ENCODE results near the gene TBC1D22A.
"Not testable (repeated sequence)": the region's sequence is repeated elsewhere in the genome, so short reads cannot be mapped to it uniquely, and the experiment has no call there.

The TBC1D22A gene

DNA sequence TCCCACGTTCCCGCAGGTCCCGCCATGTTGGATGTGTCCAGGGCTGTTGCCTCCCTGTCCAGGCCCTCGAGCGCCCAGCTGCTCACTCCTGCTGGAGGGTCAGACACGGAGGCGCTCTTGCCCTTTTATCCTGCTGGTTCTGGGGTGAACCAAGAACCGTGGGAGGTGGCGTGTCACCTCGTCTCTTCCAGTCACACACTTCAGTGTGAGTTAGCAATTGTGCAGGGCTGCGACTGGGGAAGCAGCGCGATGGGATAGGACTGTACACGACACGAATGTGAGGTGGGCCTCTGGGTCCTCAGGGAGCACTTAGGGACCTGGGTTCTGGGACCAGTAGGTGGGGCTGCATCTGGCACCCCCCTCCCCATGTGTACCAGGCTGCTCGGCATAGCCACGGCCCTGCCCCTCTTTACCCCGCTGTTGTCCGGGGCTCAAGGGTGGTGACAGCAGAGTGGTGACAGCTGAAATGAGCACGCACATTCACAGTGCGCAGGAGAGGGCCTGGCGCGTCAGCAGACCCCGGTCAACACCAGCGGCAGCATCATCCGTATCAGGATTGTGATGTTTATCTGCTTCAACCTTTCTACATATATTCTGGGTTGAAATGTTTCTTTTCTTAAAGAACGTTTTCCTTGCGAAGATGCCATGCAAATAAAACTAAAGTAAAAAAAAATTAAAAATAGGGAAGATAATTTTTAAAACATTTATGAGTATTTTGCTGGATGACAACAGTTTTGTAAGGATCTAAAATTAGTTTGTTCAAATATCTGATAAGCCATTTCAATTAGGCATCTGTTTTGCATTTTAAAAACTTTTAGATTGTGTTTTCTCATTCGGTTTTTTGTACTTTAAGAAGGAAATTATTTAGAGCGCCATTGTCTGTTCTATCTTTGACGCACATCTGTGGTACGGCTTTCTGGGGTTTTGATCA lies 210.7 kb downstream of the TBC1D22A start:
- DNase-seq (ENCODE audit: low spot score): no peak

DNA sequence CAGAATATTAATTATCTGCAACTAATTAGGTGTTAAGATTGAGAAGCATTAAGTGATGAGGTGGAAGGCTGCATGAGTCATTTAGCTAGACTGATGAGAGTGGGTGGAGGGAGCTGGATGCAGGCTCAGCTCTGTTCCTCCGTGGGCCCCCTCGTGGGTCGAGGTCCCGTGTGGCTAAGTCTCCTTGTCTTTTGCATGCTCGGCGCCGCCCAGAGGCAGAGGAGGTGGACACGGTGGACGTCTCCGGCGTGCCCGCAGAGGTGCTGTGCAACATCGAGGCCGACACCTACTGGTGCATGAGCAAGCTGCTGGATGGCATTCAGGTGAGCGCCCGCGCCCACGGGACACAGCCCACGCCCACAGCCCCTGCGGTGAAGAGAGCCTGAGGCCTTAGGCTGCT lies 211.6 kb downstream of the TBC1D22A start:
- no peak for DNase-seq (ENCODE audit: low spot score)

DNA sequence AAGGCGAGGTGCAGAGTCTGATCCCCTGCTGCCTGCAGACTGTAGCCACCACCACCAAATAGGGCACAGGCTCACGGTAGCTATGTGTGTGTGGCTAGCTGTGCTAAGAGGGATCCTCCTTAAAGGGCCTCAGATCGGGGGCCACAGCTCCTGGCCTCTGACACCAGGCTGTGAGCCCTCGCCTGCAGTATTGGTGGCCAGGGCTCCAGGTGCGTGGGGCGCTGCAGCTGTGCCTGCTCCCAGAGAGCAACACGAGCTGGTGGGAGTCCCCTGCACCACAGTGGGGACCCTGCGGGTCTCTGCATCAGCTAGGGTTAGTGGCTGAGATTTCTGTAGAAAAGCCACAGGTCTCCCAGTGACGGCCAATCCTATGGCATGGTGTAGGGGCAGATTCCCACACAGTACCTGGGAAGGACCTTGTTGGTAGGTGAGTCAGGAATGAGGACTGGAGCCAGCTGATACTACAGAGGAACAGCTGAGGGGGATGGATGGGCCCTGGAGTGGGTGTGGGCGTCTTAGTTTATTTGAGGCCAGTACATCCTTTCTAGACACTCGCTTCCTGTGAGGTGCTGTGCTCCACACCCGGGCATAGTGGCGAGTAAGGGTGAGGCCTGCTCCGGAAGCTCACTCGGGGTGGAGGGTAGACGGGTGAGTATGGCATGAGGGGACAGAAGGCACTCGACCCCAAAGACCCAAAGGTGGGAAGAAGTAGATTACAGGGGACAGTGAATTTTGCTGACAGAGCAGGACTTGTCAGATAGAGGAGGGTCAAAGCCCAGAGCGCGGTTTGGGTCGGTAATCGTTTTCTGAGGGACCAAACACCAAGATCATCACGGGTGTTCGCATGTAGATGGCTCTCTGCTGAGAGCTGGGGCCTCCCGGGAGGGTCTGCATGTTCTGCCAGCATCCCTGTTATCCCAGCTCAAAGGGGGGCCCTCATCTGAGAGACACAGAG lies 212.5 kb downstream of the TBC1D22A start:
- no peak for DNase-seq (ENCODE audit: low spot score)

DNA sequence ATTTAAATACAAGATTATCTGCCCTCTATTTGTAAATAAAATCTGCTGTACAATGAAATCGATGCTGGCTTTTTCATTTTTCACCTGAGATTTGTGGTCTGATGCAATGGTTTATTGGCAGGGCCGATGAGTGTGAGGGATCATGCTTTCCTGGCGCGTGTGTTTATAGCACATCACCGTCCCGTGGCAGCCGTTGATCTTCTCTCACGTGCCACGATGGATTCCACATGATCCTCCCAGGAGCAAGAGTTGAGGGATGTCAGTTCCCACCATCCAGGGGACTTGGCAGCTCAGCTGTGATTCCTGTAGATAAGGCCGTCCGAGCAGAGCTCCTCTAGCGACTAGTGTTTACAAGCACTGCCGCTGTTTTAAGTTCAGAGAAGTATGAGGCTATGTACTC lies 213.7 kb downstream of the TBC1D22A start:
- no peak for DNase-seq (ENCODE audit: low spot score)

DNA sequence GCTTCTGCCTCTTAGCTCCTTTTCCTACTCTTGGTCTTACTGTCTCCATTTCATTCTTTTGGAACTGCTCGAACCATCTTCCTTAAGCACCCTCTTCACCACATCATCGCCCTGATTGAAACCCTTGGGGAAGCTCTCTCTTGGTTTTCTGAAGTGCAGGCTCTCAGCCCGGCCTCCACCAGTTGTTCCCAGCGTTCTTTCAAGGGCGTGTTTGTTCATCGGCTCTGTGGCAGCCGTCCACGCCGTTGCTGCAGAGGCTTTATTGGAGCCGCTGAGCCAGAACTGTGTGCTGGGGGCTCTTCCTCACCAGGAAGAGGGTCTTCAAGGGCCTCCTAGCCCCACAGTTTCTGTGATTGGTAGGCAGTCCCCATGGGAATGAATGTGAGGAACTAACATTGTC lies 214.1 kb downstream of the TBC1D22A start:
- no peak for DNase-seq (ENCODE audit: low spot score)

DNA sequence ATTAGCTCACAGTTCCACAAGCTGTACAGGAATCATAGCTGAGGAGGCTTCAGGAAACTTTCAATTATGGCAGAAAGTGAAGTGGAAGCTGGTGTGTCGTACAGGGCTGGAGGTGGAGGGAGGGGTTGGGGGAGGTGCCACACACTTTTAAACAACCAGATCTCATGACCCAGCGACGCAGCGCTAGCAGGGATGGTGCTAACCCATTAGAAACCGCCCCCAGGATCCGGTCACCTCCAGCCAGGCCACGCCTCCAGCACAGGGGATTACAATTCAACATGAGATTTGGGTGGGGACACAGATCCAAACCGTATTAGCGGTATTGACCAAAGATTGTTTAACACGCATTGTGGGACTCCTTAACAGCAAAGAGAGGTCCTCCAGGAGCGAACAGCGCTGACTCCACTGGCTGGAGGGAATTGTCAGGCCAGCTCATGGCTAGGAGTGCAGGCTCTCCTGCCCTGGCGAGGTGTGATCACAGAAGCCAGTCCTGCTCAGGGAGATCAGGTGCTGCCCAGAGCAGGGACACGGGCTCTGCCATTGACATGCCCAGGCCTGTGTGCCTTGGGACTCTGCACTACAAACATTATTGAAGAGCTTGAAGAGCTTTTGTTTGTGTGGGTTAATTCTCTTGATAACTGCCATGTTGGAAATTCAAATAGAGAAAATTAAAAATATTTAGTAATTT lies 215.3 kb downstream of the TBC1D22A start:
- DNase-seq (ENCODE audit: low spot score): no peak

DNA sequence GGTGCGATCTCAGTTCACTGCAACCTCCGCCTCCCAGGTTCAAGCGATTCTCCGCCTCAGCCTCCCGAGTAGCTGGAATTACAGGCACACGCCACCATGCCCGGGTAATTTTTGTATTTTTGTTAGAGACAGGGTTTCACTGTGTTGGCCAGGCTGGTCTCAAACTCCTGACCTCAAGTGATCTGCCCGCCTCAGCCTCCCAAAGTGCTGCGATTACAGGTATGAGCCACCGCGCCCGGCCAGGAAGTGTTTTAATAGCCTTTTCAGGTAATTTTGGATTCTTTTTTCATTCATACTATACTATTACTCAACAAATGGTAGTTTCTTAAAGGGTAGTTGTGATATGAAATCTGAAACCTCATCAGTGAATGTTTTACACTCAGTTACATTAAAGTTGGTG lies 216.2 kb downstream of the TBC1D22A start:
- DNase-seq (ENCODE audit: low spot score): not testable (repeated sequence)

DNA sequence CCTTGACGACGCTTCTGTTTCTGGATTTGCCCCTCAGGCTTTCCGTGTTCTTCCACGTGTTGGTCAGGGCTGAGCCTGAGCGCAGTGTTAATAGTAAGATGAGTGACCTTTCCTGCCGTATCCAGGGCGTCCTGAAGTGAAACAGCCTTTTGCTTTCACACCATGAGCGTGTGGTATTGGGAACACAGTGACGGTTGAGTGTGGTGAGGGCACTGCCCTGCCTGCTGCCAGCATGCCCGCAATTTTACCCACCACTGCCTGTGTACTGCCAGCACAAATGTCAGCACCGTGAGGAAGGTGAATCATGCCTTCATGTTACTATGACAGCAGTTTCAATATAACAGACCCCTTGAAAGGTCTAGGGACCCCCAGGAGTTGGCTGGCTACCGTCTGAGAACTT lies 217.1 kb downstream of the TBC1D22A start:
- no peak for DNase-seq (ENCODE audit: low spot score)

DNA sequence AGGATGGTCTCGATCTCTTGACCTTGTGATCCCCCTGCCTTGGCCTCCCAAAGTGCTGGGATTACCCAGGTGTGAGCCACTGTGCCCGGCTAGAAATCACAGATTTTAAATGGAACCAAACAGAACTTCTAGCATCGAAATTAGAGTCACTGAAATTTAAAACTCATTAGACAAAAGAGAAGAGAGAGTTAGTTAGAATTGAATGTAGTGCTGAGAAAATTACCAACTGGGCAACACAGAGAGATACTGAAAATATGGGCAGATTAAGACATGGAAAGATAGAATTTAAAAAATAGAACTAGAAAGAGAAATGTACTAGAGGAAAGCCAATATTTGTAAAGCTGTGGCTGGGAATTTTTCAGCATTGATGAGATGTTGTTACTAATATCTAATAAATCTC lies 217.9 kb downstream of the TBC1D22A start:
- no peak for DNase-seq (ENCODE audit: low spot score)

DNA sequence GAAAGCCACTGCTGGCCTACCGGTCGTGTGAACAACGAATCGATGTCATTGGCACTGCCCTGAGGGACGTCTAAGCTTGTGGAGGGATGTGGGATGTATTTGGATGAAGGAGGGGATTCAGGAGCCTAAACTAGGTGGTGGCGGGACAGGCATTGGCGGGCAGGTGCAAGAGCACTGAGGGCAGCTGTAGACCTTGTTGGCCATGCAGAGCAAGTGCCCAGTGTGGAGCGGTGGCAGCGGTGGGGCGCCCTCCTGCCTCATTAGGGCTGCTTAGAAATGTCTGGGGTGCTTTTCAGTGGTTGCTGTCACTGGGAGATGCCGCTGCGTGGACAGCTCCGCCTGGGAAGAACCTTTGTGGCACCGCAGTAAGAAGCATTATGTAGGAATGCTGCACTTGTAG lies 220.2 kb downstream of the TBC1D22A start:
- DNase-seq (ENCODE audit: low spot score): no peak

DNA sequence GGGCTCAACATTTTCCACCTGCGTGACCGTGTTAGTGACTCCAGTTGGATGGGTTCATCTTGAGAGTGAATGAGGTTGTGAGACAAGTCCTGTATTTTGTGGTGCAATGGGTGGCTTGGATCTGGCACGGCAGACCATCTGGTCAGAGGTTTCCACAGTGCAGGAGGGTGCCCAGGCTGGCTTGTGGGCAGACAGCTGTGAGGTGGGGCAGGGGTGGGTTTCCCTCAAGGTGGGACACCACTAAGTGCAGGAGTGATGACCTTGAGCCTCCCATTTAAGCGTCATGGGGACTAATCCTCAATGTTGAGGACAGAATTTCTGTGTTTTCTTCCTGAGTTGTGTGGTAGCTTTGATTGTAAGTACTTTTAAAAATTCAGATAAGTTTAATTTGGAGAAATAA lies 220.6 kb downstream of the TBC1D22A start:
- no peak for DNase-seq (ENCODE audit: low spot score)

DNA sequence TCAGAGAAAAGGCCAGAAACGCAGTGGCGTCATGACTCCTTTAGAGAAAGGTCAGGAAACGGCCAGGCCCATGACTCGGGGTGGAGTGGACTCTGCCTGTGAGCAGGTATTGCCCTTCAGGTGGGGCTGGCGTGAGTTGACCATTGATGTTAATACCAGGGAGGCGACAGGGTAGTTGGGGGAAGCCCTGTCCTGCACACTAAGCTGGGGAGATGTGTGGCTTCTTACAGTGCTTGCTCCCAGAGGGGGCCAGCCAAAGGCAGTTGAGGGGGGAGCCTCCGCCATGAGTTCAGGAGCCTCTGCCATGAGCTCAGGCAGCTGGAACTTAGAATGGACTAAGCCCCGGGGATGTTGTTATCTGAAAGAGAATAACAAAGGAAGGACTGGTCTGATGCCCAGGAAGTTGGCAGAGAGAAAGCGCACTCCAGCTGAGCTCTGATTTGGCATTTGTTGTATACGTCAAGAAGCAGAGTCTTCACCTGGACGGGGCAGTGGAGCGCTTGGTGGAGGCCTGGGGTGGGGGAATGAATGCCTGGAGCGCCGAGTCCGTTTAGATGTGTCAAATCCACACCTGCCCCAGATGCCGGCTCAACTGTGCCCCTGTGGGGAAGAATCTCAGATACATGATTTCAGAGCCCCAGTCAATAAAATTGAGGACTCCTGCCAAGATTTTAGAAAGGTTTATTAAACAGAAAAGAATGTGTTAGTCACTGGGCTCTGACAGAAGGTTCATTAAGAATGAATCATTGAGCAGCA lies 222.5 kb downstream of the TBC1D22A start:
- DNase-seq (ENCODE audit: low spot score): no peak

DNA sequence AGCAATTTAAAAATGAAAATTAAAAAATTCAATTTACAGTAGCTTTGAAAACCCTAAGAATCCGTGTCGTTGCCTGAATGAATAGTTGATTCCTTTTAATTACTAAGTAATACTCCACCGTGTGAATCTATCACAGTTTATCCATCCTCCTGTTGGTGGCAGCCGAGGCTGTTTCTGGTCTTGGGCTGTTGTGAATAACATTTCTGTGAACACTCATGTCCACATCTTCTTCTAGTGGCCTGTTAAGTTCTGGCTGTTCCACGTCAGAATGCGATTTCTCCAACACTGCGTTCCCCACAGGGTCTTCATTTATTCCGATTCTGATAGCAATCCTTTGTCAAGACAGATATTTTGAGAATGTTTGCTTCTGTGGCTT lies 223.0 kb downstream of the TBC1D22A start:
- no peak for DNase-seq (ENCODE audit: low spot score)

DNA sequence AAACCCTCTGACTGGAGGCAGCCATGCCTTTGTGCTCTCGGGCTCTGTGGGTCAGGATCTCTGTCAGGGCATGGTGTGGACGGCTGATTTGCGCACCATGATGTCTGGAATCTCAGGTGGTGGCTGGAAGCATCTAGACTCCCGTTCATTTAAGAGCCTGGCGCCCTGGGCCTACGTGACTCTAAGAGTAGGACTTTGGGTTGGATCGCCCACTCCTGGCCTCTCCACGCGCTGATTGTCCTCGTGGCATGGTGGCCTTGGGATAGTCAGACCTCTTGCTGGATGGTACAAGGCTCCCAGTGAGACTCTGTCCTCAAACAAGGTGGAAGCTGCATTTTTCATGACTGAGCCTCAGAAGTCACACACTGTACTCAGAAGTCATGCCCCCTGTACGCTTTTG lies 224.3 kb downstream of the TBC1D22A start:
- no peak for DNase-seq (ENCODE audit: low spot score)

DNA sequence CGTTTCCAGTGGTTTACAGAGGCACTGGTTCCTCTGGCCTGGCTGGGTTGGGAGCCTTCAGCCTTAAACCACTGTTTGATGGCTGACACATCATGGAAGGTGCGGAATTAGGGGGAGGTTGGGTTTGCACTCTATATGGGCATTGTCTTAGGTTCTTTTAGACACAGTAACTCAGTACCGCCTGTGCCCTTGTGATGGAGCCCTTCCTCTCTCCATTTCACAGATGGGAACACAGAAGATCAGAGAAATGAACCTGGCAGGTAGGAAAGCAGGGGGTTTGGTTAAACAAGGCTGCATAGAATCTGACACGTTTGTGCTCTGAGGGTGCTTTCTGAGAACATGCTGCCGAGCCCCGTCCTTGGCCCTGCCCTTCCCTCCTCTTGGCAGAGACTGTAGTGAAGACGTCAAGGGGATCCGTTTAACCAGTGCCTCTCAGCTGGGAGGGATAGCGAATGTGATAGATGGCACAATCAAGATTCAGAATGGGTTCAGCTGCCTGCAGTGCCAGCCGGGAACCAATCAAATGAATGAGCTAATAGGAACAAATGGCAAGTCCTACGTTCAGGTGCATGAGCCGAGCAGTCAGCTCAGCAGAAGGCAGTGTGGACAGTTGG lies 228.6 kb downstream of the TBC1D22A start:
- DNase-seq (ENCODE audit: low spot score): no peak

DNA sequence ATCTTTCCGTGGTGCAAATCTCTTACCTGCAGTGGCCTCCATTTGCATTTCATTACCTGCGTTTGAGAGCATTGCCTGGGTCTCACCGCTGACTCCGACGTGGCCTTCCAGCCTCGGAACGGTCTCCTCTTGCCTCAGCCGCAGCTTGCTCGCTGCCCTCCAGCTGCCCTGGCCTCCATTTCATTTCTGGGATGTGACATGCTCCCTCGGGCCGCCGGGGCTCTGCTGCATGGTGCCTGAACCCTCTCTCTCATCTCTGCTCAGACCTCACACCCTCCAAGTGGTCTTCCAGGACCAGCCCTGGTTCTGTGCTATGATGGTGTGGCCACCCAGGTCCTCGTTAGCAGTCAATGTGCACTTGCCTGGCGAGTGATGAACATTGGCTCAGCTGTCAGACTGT lies 229.2 kb downstream of the TBC1D22A start:
- DNase-seq (ENCODE audit: low spot score): no peak

DNA sequence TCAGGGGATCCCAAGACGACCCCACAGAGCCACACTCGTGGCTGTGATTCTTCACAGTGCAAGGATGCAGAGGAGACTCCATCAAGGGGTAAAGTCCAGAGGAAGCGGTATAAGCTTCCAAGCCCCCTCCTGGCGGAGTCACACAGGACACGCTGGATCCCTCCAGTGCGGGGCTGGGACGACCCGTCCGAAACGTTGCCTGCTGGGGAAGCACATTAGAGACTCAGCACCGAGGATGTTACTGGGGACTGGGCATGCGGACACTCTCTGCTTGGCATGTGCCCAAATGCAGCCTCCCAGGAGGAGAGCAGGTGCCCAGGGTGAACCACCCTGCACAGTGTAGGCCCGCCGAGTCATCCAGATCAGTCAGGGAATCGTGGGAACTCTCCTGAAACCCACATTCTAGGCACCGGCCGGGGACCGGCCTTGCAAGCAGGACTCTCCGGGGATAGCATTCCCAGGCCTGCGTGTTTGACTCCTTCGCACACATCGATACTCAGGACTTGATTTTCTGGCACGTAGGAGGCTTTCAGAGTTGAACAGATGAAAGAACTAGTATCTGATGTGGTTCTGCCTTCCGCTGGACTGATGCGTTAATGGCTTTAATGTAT lies 229.8 kb downstream of the TBC1D22A start:
- DNase-seq (ENCODE audit: low spot score): no peak

DNA sequence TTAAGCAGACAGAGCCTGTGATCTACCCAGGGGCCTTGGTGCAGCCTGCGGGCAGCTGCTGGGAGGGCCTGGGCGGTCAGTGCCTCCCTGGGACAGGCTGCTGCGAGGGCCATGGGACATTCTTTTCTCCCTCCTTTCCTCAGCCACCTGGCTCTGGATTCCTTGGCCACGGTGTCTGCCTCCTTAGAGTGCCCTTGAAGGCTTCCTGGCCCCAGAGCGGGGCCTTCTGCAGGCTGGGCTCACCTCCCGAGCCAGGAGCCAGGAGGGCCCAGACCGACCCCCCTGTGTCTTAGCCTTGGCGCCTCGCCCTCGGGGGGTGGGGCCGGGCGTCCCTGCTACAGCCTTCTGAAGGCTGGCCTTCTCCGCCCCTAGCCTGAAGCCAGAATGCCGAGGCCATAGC lies 231.2 kb downstream of the TBC1D22A start:
- no peak for DNase-seq (ENCODE audit: low spot score)

DNA sequence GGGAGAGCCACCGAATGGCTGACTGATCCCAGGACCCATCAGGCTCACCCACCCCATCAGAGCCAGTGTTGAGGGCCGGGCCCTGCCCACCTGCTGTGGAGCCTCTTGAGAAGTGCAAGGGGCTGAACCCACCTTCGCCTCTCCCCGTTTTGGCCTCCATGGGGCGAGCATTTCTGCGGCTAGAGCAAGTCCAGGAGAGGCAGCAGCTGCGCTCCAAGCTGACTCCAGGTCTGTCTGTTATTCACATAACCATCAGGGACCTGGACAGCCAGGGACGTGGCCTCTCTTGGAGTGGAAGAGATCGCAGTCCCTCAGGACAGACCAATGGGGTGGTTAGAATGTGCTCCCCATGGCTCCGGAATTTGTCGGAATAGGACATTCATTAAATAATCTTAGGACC lies 231.8 kb downstream of the TBC1D22A start:
- DNase-seq (ENCODE audit: low spot score): no peak

DNA sequence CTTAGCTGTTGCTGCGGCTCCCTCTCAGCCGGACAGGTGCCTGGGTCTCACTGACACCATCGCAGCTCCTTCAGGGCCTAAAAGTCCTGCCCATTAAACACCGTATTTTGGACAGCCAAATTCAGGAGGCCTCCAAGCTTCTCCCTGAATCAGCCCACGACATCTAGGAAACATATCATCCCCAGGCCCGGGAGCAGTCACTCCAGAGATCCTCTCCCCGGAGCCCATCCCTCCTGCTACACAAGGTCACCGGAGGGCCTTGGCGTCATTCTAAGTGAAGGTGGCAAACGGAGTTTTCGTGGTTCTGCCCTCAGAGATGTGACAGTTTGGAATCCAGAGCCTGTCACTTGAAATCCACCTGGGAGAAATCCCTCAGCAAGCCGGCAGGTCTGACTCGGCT lies 232.5 kb downstream of the TBC1D22A start:
- no peak for DNase-seq (ENCODE audit: low spot score)

Measured in activated CD4-positive, alpha-beta T cell treated with anti-CD3 and anti-CD28 coated beads, Interleukin-2, Interleukin-4, amounts not matched to agents 100 ng/mL and 50 ng/mL, durations not matched to agents 16 hours and 8 hours (primary cell).